ENCODE data around the gene OTOG. TPM values are rescaled to one million over a fixed set of nuclear protein-coding genes. Genes with fewer than 3 reads are reported as not detected.

Gene OTOG
- total and polyA plus RNA-seq, 2 of the 8 experiments (the other 6 are each of a cell fraction or from before 2014, with no cell fraction given): 0.41 to 1.5 TPM

DNA sequence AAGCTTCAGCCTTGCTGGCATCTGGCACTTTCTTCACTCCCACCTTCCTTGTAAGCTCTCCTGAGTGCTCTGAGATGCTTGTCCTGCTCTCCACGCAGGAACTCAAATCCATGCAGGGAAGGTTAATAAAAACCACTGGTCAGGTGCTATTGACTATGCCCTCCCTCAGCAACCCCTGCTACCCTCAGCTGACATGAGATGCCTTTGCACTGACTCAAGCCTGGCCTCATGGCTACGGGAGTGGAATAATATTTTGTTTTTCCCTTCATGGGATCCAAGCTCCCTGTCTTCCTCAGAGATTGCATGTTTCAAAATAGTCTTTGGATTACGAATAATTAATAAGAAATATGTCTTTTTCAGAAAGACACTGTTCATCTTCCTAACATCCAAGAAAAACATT is 38.8 kb upstream of the OTOG start:
- no peaks in the 10 kb centered on the region for H3K23me2 ChIP-seq (ENCODE audit: low read depth, low read length)
- H3K4me1 ChIP-seq (replicated peaks in 1 of 4; ENCODE audit: control insufficient read depth in 3 of 4, insufficient read depth in 4 of 4, low read length in 3 of 4): no peaks in the 10 kb centered on the region; a peak in 1 of 7 replicates
- no peak overlapping the region for H3K56ac ChIP-seq (replicated peaks; ENCODE audit: insufficient read length, low read depth, low read length)
- no peak overlapping the region for H2AK5ac ChIP-seq (ENCODE audit: low read depth, low read length)
- H4K8ac ChIP-seq (ENCODE audit: extremely low read depth, insufficient read depth, low read length): no peak overlapping the region
- no peak overlapping the region for H3K4ac ChIP-seq (replicated peaks; ENCODE audit: insufficient read length, low read depth, low read length)
- no peak for TF ChIP-seq BACH1 (IDR thresholded peaks at IDR 0.05; ENCODE audit: low read length)
- H4K91ac ChIP-seq (replicated peaks; ENCODE audit: insufficient read length, low read length): no peak overlapping the region
- peaks cover 0 to 2% (median 0%) of the 10 kb centered on the region in 4 experiments; a peak in 1 of 7 replicates for H3K27me3 ChIP-seq (replicated peaks in 1 of 4; ENCODE audit: control insufficient read depth in 3 of 4, extremely low read depth in 1 of 4, insufficient read depth in 3 of 4, low read length in 3 of 4)
- no peaks in the 10 kb centered on the region for H3K36me3 ChIP-seq (ENCODE audit: control insufficient read depth in 2 of 4, insufficient read depth in 4 of 4, low read length in 3 of 4)
- POLR2A ChIA-PET (ENCODE audit: partially characterized antibody): no interaction called here
- no peak overlapping the region for H2AFZ ChIP-seq (ENCODE audit: low read length)
- no peaks in the 10 kb centered on the region for H4K20me1 ChIP-seq (replicated peaks in 1 of 2; ENCODE audit: control insufficient read depth in 1 of 2, insufficient read depth in 2 of 2, low read length in 2 of 2)
- FAIRE-seq: no peak
- no peaks in the 10 kb centered on the region for H3K79me1 ChIP-seq (ENCODE audit: low read depth, low read length)
- H2BK12ac ChIP-seq (ENCODE audit: low read depth, low read length): no peak overlapping the region
- no peak overlapping the region for H2BK20ac ChIP-seq (ENCODE audit: low read length)
- no peak overlapping the region for H3K9ac ChIP-seq (replicated peaks in 1 of 4; ENCODE audit: extremely low read depth in 1 of 4, low read depth in 3 of 4, low read length in 3 of 4)
- no peaks in the 10 kb centered on the region for H3K79me2 ChIP-seq (ENCODE audit: control insufficient read depth in 1 of 2, insufficient read depth in 2 of 2, low read length in 2 of 2)
- H4K5ac ChIP-seq (ENCODE audit: insufficient read length, low read depth, low read length): no peak overlapping the region
- CTCF ChIA-PET (ENCODE audit: partially characterized antibody): interaction anchor here (0.6 to 44.8 kb wide), 10 partner anchors 9 to 155 kb away, joined by 3 to 1414 read pairs (median 4); partner anchors contain the start of gene KCNJ11
- no peaks in the 10 kb centered on the region for H3K9me3 ChIP-seq (ENCODE audit: insufficient read depth in 2 of 2, low read depth in 1 of 2, low read length in 1 of 2)
- no peak overlapping the region for H2BK5ac ChIP-seq (ENCODE audit: low read depth, low read length)
- no peak overlapping the region for H3K27ac ChIP-seq (ENCODE audit: low read depth, low read length)
- H3K4me2 ChIP-seq (ENCODE audit: insufficient read depth in 1 of 2, low read depth in 2 of 2, low read length in 2 of 2): no peak overlapping the region
- DNase-seq (ENCODE audit: low read depth in 1 of 2, low spot score in 2 of 2): no peak
- H3K23ac ChIP-seq (ENCODE audit: insufficient read length): no peak overlapping the region
- H3K18ac ChIP-seq (ENCODE audit: extremely low read depth, low read length): no peak overlapping the region
- H2BK15ac ChIP-seq (ENCODE audit: low read length): no peak overlapping the region
- 73% methylated on average over 3 of the region's 3 CpGs; no CpG with 5 or more reads in 1 of the 2 experiments for WGBS, 2 experiments (ENCODE audit: extremely low coverage in 1 of 2, insufficient coverage in 1 of 2, insufficient read length in 1 of 2, insufficient replicate concordance in 2 of 2, low coverage in 1 of 2, low lambda C conversion rate in 2 of 2, missing lambda C conversion rate in 1 of 2)
- H3K4me3 ChIP-seq (ENCODE audit: extremely low read depth in 1 of 4, insufficient read depth in 2 of 4, low read depth in 3 of 4, low read length in 4 of 4): no peak overlapping the region
- H2BK120ac ChIP-seq (replicated peaks; ENCODE audit: low read depth, low read length): no peak overlapping the region
- no peak overlapping the region for H3K14ac ChIP-seq (ENCODE audit: insufficient read length)
